Loucy (cell line): ENCODE data around the gene CEMIP2.
"Not testable (repeated sequence)": the region's sequence is repeated elsewhere in the genome, so short reads cannot be mapped to it uniquely, and the experiment has no call there.

Experiments used
- CTCF ChIP-seq: fragments of 200-600 bp; sonication (generic); conservative IDR thresholded peaks from 2 replicates; pipeline ENCODE4 v1.5.1; 2014; ENCODE audit warnings: mild to moderate bottlenecking, antibody characterized with exemption, low read length
- EZH2phosphoT487 ChIP-seq: fragments of 200-600 bp; IDR thresholded peaks from 2 replicates; pipeline ENCODE4 v1.6.1; 2018; ENCODE audit warnings: antibody characterized with exemption, mild to moderate bottlenecking, moderate library complexity, borderline replicate concordance

- not testable (repeated sequence) for TF ChIP-seq CTCF, EZH2phosphoT487
Observed at GRCh38 chr9:71805096-71805495, 36.8 kb upstream of the CEMIP2 start.
